GM23338 (cell line): ENCODE measurements around the gene NXF1.

Source experiments
- CREB1 ChIP-seq: fragments of 250-450 bp; sonication (Bioruptor Pico); IDR thresholded peaks from 2 replicates; pipeline ENCODE4 v1.5.0; 2020; ENCODE audit warnings: low read depth, mild to moderate bottlenecking, moderate library complexity
- TF ChIP-seq, protein P1 (sequence below), 2 experiments: fragments of 200-600 bp in 1 of 2; sonication (generic) in 1 of 2; conservative IDR thresholded peaks; 2 replicates each; pipeline versions ENCODE4 v1.5.1 to v1.6.1; 2016 to 2017; ENCODE audit warnings: antibody characterized with exemption in 2 of 2, low read depth in 2 of 2, mild to moderate bottlenecking in 2 of 2, moderate library complexity in 1 of 2

DNA sequence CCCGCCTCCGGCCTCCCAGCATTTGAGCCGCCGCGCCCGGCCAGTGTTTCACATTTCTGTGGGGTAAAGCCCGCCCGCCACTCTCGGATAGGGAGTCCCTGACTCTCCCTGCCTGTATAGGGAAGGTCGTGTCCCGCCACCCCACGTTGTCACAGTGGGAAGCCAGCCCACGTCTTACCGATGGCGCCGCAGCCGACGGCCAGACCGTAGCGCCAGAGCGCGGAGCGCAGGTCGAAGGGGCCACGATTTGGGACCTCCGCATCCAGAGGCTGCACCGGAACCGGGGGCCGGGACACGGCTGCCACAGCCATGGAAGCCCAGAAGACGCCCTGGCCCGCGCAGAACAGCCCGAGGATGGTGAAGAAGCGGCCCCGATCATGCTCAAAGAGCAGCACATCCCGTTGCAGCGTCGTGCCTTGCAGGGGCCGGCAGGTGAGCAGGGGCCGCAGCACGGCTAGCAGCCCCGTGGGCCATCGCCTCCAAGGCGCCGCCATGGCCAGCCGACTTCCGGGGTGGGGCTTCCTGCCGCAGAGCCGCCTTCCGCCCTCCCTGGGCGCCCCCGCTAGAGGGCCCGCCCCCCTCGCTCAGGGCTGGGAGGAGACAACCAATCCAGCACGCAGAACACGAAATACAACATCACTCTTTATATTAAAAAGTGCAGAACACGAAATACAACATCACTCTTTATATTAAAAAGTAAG lies 13.6 kb downstream of the NXF1 start, which contains the start of gene TMEM223:
- TF ChIP-seq, protein P1, sequence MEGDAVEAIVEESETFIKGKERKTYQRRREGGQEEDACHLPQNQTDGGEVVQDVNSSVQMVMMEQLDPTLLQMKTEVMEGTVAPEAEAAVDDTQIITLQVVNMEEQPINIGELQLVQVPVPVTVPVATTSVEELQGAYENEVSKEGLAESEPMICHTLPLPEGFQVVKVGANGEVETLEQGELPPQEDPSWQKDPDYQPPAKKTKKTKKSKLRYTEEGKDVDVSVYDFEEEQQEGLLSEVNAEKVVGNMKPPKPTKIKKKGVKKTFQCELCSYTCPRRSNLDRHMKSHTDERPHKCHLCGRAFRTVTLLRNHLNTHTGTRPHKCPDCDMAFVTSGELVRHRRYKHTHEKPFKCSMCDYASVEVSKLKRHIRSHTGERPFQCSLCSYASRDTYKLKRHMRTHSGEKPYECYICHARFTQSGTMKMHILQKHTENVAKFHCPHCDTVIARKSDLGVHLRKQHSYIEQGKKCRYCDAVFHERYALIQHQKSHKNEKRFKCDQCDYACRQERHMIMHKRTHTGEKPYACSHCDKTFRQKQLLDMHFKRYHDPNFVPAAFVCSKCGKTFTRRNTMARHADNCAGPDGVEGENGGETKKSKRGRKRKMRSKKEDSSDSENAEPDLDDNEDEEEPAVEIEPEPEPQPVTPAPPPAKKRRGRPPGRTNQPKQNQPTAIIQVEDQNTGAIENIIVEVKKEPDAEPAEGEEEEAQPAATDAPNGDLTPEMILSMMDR (conservative IDR thresholded peaks at IDR 0.05; ENCODE audit: low read depth in 2 of 2) = peak in 1 of 2 experiments; percentile 24; a peak in 1 of 4 replicates
- TF ChIP-seq CREB1 (CRISPR knock-in tag) = peak; percentile 38; the same call in 1 of the 2 replicates
